Glomerular endothelial cell (primary cell): ENCODE results near the gene TGIF2. TPM values are rescaled to one million over a fixed set of nuclear protein-coding genes. Genes with fewer than 3 reads are reported as not detected.

Experiments used
- total RNA-seq: library from RNA; depleted of rRNA; stranded (reverse); fragments of >200 nt; gene quantifications from 2 replicates; pipeline ENCODE4 v1.2.3, GENCODE V29; 2015

TGIF2 gene
- total RNA-seq, 1 donor from 2014 or later, result 22.2 TPM

Other genes starting within 250 kb of the TGIF2 start
- gene MYL9, start 32.1 kb upstream of the TGIF2 start, total RNA-seq, result 51.2 and 91.8 TPM in 2 replicates
- gene RAB5IF, start 32.2 kb downstream of the TGIF2 start, total RNA-seq, result 128 and 174 TPM in 2 replicates
- not detected in 2 replicates for gene SLA2, start 72.6 kb downstream of the TGIF2 start, total RNA-seq
- gene NDRG3, start 172.5 kb downstream of the TGIF2 start, total RNA-seq, result 21.0 and 25.6 TPM in 2 replicates
- 7.5 and 13.3 TPM in 2 replicates for gene DSN1, start 200.2 kb downstream of the TGIF2 start, total RNA-seq